NCI-H1436 (cell line): ENCODE data around the gene ZNF549.
"Not testable (repeated sequence)": the region's sequence is repeated elsewhere in the genome, so short reads cannot be mapped to it uniquely, and the experiment has no call there.

ENCODE experiments used
- DNase-seq: peaks from one replicate; lab custom pipeline; 2025; lab: John Stamatoyannopoulos, UW

The ZNF549 gene

GRCh38 chr19:57527136-57527881 lies at the start of gene ZNF549:
TSS of gene ZNF549 (plus strand) at chr19:57527356. CDS start at chr19:57527574, 218 bp downstream.
- peak; percentile 96 for DNase-seq

GRCh38 chr19:57487477-57488298 lies 39.5 kb upstream of the ZNF549 start, which contains the start of gene ZNF419:
TSS of gene ZNF419 (plus strand) at chr19:57487750. CDS start at chr19:57487951, 201 bp downstream.
- DNase-seq = peak; percentile 93

- DNase-seq = not testable (repeated sequence)
Observed at GRCh38 chr19:57488299-57488644, 38.9 kb upstream of the ZNF549 start.

- DNase-seq = not testable (repeated sequence)
Observed at GRCh38 chr19:57499332-57499679, 27.9 kb upstream of the ZNF549 start.

GRCh38 chr19:57499680-57500395 lies 27.3 kb upstream of the ZNF549 start, which contains the start of gene ZNF773:
TSS of gene ZNF773 (plus strand) at chr19:57499938. CDS start at chr19:57500081, 143 bp downstream.
- peak; percentile 96 for DNase-seq

- not testable (repeated sequence) for DNase-seq
Observed at GRCh38 chr19:57500400-57500799, 26.8 kb upstream of the ZNF549 start.

- DNase-seq = no peak
Observed at GRCh38 chr19:57506163-57506562, 21.0 kb upstream of the ZNF549 start.

GRCh38 chr19:57511484-57511883 lies 15.7 kb upstream of the ZNF549 start:
- no peak for DNase-seq

GRCh38 chr19:57512845-57513244 lies 14.3 kb upstream of the ZNF549 start:
- no peak for DNase-seq

- no peak for DNase-seq
Observed at GRCh38 chr19:57515255-57515654, 11.9 kb upstream of the ZNF549 start.

- DNase-seq = not testable (repeated sequence)
Observed at GRCh38 chr19:57518021-57518420, 9.1 kb upstream of the ZNF549 start.

GRCh38 chr19:57537953-57538547 lies 10.9 kb downstream of the ZNF549 start:
- no peak for DNase-seq

GRCh38 chr19:57546513-57546912 lies 19.4 kb downstream of the ZNF549 start:
- no peak for DNase-seq

GRCh38 chr19:57552432-57552831 lies 25.3 kb downstream of the ZNF549 start:
- DNase-seq = no peak

GRCh38 chr19:57557659-57558058 lies 30.5 kb downstream of the ZNF549 start:
- DNase-seq = no peak

GRCh38 chr19:57558525-57558924 lies 31.4 kb downstream of the ZNF549 start:
- DNase-seq = no peak

- no peak for DNase-seq
Observed at GRCh38 chr19:57559008-57559403, 31.9 kb downstream of the ZNF549 start.

GRCh38 chr19:57559404-57560025 lies 32.4 kb downstream of the ZNF549 start, which contains the start of gene ZNF550:
TSS of gene ZNF550 (minus strand) at chr19:57559863. CDS start at chr19:57559682, 181 bp downstream.
- DNase-seq = peak; percentile 89

- no peak for DNase-seq
Observed at GRCh38 chr19:57560049-57560491, 32.9 kb downstream of the ZNF549 start.

GRCh38 chr19:57563547-57563946 lies 36.4 kb downstream of the ZNF549 start:
- no peak for DNase-seq
